Fibroblast of mammary gland (primary cell): ENCODE data around the gene PTGDR.

Source experiments
- DNase-seq: peaks from one replicate; pipeline ENCODE4 v3.0.0-alpha.2; 2010; ENCODE audit warnings: low read depth
- H3K4me3 ChIP-seq: 2 replicates; pipeline ENCODE4 v1.5.1; 2011; ENCODE audit warnings: low read depth, mild to moderate bottlenecking, low read length, moderate library complexity; ENCODE audit not compliant: control insufficient read depth
- CTCF ChIP-seq: conservative IDR thresholded peaks from 2 replicates; pipeline ENCODE4 v1.5.1; 2011; ENCODE audit warnings: low read depth, low read length, inconsistent platforms; ENCODE audit not compliant: control insufficient read depth, insufficient read depth

Gene PTGDR

GRCh38 chr14:52267501-52268278 is at the start of gene PTGDR:
TSS of gene PTGDR (plus strand) at chr14:52267698. CDS start at chr14:52267815, 117 bp downstream.
- peak within 1 kb of the TSS; percentile 57 for H3K4me3 ChIP-seq
- DNase-seq = peak; percentile 52
- no peak for TF ChIP-seq CTCF

GRCh38 chr14:52219488-52220084 is 47.9 kb upstream of the PTGDR start:
- peak; percentile 3 for DNase-seq
- no peak overlapping the region for H3K4me3 ChIP-seq
- no peak for TF ChIP-seq CTCF

- H3K4me3 ChIP-seq = no peak overlapping the region
- no peak for TF ChIP-seq CTCF
- no peak for DNase-seq
Observed at GRCh38 chr14:52220924-52221811, 46.3 kb upstream of the PTGDR start.

GRCh38 chr14:52222901-52223300 is 44.6 kb upstream of the PTGDR start:
- TF ChIP-seq CTCF = no peak
- H3K4me3 ChIP-seq = no peak overlapping the region
- no peak for DNase-seq

- no peak overlapping the region for H3K4me3 ChIP-seq
- TF ChIP-seq CTCF = no peak
- DNase-seq = no peak
Observed at GRCh38 chr14:52227619-52228222, 39.8 kb upstream of the PTGDR start.

- TF ChIP-seq CTCF = no peak
- DNase-seq = no peak
- no peak overlapping the region for H3K4me3 ChIP-seq
Observed at GRCh38 chr14:52233693-52234092, 33.8 kb upstream of the PTGDR start.
